ENCODE data around the gene SAMD14. TPM values are rescaled to one million over a fixed set of nuclear protein-coding genes. Genes with fewer than 3 reads are reported as not detected.

SAMD14 gene
- total and polyA plus RNA-seq, 10 of the 15 experiments (the other 5 are each of a cell fraction or from before 2014, with no cell fraction given) = 0.06 to 1.7 (median 0.25) TPM; not detected in 3

DNA sequence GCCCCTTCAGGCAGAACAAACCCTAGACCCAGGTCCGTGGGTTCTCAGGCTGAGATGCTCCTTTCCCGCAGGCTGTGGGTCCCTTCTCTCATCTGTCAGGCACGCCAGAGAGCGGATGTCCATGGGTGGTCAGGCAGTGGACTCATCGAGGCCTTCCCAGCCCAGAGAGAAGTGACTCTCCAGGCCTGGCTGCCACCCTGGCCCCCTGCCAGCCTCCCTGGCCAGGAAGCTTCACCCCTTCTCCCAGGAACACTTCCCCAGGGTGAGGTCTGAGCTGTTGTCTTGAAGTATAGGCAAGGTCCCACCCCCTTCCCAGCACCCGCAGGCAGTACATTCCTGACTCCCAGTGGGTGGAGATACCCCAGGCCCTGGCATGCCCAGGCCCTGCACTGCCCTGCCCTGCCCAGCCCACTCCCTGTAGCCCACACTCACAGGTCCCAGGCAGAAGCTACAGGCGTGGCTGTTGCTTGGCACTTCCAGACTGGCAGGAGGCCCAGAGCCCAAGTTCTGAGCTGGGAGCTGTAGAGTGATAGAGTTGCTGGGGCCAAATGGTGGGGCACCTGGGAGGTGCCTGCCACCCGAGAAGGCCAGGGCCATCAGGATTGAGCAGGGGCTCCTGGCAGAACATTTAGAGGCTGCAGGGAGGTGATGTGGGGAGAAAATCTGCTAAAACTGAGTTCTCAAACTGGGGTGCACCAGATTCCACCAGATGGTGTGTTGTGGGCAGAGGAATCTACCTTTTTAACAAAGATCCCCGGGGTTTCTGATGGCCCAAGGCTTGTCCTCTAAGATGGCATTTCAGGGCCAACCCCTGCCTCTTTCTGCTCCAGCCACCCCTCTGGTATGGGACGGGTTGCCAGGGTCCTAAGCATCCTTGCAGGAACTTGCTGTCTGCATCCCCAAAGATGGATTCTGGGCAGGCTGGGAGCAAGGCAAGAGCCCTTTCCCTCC, 67.4 kb downstream of the SAMD14 start:
- Histone ChIP-seq H3K79me2 (ENCODE audit: control insufficient read depth, insufficient read depth, low read length) (no peaks in the 10 kb centered on the region), H3K27me3 (replicated peaks in 1 of 2; ENCODE audit: control insufficient read depth in 2 of 2, insufficient read depth in 2 of 2, low read length in 1 of 2) (no peaks in the 10 kb centered on the region), H2AFZ (ENCODE audit: control insufficient read depth, low read depth, low read length) (no peak overlapping the region), H3K36me3 (ENCODE audit: control insufficient read depth in 2 of 2, insufficient read depth in 2 of 2, low read length in 1 of 2) (no peaks in the 10 kb centered on the region), H3K4me1 (ENCODE audit: control insufficient read depth, insufficient read depth, low read length) (peaks cover 5% of the 10 kb centered on the region; the same call in 1 of the 2 replicates), H3K4me3 (no peak overlapping the region), H4K20me1 (ENCODE audit: control insufficient read depth, insufficient read depth) (no peaks in the 10 kb centered on the region; the same call in 1 of the 2 replicates), H3K9ac (ENCODE audit: control insufficient read depth, insufficient read depth, low read length) (no peak overlapping the region), H3K9me3 (replicated peaks; ENCODE audit: control insufficient read depth, insufficient read depth, low read length) (no peaks in the 10 kb centered on the region), H3K27ac (ENCODE audit: control insufficient read depth, insufficient read depth) (no peak overlapping the region), H3K4me2 (ENCODE audit: control insufficient read depth, insufficient read depth) (no peak overlapping the region)
- in situ Hi-C loops (cut with MboI) (no loop called here), intact Hi-C loops (cut with micrococcal nuclease; ENCODE audit: unreplicated experiment) (no loop called here)
- ChIA-PET RAD21 (ENCODE audit: unreplicated experiment) (interaction anchor here (1.2 kb wide), 1 partner anchor 25 kb away, joined by 5 read pairs; no protein-coding TSS in a partner anchor), POLR2A (no interaction called here), CTCF (interaction anchor here (1.3 to 1.6 kb wide), 2 partner anchors 25 to 31 kb away, joined by 4 read pairs; no protein-coding TSS in a partner anchor), SMC1A (ENCODE audit: uncharacterized antibody, unreplicated experiment) (no interaction called here)
- 41% methylated on average over 10 of the region's 10 CpGs for WGBS (ENCODE audit: insufficient coverage, insufficient replicate concordance, low lambda C conversion rate, missing lambda C conversion rate)
- no TSS peak for BruUV-seq (replicated peaks)
- DNase-seq (ENCODE audit: low read depth, low spot score) (no peak), ATAC-seq (0 out of 3 replicates have a peak, but pooled peaks have one; percentile 22), FAIRE-seq (no peak)
- TF ChIP-seq CBX3 (IDR thresholded peaks at IDR 0.05; ENCODE audit: borderline replicate concordance, low read depth) = no peak
- TF ChIP-seq SRF (IDR thresholded peaks at IDR 0.05; ENCODE audit: low read depth in 2 of 2, low read length in 2 of 2) = no peak
- TF ChIP-seq SREBF1 (IDR thresholded peaks at IDR 0.05; ENCODE audit: low read length) = no peak
- no peak for TF ChIP-seq IRF4 (IDR thresholded peaks at IDR 0.05; ENCODE audit: low read depth, low read length)
- no peak for TF ChIP-seq MTA3 (IDR thresholded peaks at IDR 0.05; ENCODE audit: borderline replicate concordance, low read length)
- TF ChIP-seq, protein P1, sequence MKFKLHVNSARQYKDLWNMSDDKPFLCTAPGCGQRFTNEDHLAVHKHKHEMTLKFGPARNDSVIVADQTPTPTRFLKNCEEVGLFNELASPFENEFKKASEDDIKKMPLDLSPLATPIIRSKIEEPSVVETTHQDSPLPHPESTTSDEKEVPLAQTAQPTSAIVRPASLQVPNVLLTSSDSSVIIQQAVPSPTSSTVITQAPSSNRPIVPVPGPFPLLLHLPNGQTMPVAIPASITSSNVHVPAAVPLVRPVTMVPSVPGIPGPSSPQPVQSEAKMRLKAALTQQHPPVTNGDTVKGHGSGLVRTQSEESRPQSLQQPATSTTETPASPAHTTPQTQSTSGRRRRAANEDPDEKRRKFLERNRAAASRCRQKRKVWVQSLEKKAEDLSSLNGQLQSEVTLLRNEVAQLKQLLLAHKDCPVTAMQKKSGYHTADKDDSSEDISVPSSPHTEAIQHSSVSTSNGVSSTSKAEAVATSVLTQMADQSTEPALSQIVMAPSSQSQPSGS (IDR thresholded peaks at IDR 0.05; ENCODE audit: low read length) = no peak
- TF ChIP-seq IKZF2 (IDR thresholded peaks at IDR 0.05) = no peak
- no peak for TF ChIP-seq TCF3 (IDR thresholded peaks at IDR 0.05; ENCODE audit: borderline replicate concordance, insufficient read depth, low read depth, low read length)
- TF ChIP-seq CREB1 (IDR thresholded peaks at IDR 0.05; ENCODE audit: low read depth) = no peak
- no peak for TF ChIP-seq SUPT20H (IDR thresholded peaks at IDR 0.05; ENCODE audit: borderline replicate concordance, control insufficient read depth, low read depth, low read length)
- TF ChIP-seq, protein P2, sequence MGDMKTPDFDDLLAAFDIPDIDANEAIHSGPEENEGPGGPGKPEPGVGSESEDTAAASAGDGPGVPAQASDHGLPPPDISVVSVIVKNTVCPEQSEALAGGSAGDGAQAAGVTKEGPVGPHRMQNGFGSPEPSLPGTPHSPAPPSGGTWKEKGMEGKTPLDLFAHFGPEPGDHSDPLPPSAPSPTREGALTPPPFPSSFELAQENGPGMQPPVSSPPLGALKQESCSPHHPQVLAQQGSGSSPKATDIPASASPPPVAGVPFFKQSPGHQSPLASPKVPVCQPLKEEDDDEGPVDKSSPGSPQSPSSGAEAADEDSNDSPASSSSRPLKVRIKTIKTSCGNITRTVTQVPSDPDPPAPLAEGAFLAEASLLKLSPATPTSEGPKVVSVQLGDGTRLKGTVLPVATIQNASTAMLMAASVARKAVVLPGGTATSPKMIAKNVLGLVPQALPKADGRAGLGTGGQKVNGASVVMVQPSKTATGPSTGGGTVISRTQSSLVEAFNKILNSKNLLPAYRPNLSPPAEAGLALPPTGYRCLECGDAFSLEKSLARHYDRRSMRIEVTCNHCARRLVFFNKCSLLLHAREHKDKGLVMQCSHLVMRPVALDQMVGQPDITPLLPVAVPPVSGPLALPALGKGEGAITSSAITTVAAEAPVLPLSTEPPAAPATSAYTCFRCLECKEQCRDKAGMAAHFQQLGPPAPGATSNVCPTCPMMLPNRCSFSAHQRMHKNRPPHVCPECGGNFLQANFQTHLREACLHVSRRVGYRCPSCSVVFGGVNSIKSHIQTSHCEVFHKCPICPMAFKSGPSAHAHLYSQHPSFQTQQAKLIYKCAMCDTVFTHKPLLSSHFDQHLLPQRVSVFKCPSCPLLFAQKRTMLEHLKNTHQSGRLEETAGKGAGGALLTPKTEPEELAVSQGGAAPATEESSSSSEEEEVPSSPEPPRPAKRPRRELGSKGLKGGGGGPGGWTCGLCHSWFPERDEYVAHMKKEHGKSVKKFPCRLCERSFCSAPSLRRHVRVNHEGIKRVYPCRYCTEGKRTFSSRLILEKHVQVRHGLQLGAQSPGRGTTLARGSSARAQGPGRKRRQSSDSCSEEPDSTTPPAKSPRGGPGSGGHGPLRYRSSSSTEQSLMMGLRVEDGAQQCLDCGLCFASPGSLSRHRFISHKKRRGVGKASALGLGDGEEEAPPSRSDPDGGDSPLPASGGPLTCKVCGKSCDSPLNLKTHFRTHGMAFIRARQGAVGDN (IDR thresholded peaks at IDR 0.05) = no peak
- TF ChIP-seq NR2F1 (conservative IDR thresholded peaks at IDR 0.05) = no peak
- no peak for TF ChIP-seq ZNF217 (IDR thresholded peaks at IDR 0.05)
- TF ChIP-seq, protein P3, sequence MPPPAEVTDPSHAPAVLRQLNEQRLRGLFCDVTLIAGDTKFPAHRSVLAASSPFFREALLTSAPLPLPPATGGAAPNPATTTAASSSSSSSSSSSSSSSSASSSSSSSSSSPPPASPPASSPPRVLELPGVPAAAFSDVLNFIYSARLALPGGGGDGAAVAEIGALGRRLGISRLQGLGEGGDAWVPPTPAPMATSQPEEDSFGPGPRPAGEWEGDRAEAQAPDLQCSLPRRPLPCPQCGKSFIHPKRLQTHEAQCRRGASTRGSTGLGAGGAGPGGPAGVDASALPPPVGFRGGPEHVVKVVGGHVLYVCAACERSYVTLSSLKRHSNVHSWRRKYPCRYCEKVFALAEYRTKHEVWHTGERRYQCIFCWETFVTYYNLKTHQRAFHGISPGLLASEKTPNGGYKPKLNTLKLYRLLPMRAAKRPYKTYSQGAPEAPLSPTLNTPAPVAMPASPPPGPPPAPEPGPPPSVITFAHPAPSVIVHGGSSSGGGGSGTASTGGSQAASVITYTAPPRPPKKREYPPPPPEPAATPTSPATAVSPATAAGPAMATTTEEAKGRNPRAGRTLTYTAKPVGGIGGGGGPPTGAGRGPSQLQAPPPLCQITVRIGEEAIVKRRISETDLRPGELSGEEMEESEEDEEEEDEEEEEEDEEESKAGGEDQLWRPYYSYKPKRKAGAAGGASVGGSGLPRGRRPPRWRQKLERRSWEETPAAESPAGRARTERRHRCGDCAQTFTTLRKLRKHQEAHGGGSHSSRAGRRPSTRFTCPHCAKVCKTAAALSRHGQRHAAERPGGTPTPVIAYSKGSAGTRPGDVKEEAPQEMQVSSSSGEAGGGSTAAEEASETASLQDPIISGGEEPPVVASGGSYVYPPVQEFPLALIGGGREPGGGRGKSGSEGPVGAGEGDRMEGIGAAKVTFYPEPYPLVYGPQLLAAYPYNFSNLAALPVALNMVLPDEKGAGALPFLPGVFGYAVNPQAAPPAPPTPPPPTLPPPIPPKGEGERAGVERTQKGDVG (CRISPR knock-in tag; IDR thresholded peaks at IDR 0.05) = no peak
- TF ChIP-seq RELA (IDR thresholded peaks at IDR 0.05; ENCODE audit: borderline replicate concordance, partially characterized antibody) = no peak

Data from GM12878 (cell line).